Measurements from ENCODE around the gene CYP46A1. TPM values are rescaled to one million over a fixed set of nuclear protein-coding genes. Genes with fewer than 3 reads are reported as not detected.

CYP46A1 gene
- total RNA-seq, 1 donor from 2014 or later = 1.1 TPM

DNA sequence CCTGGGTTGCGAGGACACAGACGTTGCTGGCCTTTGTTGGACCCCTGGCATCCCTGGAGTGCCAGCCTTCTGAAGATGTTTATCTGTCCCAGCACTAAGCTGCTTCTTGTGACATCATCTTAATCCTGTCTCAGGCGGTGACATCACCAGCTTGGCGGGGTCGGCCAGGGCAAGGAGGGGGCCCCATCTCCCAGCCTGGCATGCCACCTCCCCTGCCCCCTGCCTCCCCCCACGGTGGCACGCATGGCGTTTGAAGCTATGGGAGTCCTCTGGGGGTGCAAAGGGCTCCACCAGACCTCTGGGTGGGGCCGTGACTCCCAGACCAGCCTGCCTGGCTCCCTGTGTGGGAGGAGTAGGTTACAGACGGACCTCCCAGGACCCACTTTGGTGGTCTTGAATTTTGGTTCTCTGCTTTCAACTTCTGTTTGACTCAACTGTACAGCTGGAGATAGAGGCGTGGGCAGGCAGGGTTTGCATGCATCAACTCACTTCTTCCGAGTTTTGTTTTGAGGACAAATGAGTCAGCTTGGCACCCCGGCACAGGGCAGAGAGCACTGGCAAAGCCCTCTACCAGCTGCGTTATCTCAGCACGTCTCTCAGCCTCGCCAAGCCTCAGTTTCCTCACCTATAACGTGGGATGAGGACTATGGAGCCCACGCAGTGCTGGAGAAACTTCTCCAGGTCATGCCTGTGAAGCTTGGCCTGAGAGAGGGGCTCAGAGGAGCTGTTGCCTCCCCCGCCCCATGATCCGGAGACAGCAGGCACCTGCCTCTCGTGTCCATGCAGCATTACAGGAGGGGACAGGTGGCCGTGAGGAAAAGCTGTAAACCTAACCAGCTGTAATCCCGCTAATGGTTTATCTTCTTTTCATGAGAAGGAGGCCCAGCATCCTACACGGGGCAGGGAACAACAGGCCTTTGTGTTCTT is 70.3 kb downstream of the CYP46A1 start:
- peak overlapping the region; percentile 63 for H3K27ac ChIP-seq
- H3K4me2 ChIP-seq = peak overlapping the region; percentile 64
- peak; percentile 64 for DNase-seq (ENCODE audit: low spot score)
- no peaks in the 10 kb centered on the region for H3K9me3 ChIP-seq (ENCODE audit: low read depth)
- H3K36me3 ChIP-seq = no peaks in the 10 kb centered on the region
- no peak overlapping the region for H3K4me3 Mint-ChIP-seq
- H3F3A ChIP-seq (ENCODE audit: low read depth) = peaks cover 23% of the 10 kb centered on the region
- H3K4me1 ChIP-seq = peaks cover 22% of the 10 kb centered on the region
- H3K4me3 ChIP-seq = no peak overlapping the region
- peaks cover 19% of the 10 kb centered on the region for H3K27me3 Mint-ChIP-seq (ENCODE audit: insufficient read depth, low read depth)
- no peaks in the 10 kb centered on the region for H4K20me1 ChIP-seq (ENCODE audit: low read depth)
- H3K36me3 Mint-ChIP-seq = no peaks in the 10 kb centered on the region
- no peak overlapping the region for H2AFZ ChIP-seq (replicated peaks)
- no peaks in the 10 kb centered on the region for H3K9me3 Mint-ChIP-seq
- H3K9ac ChIP-seq = no peak overlapping the region
- no peaks in the 10 kb centered on the region for H3K79me2 ChIP-seq (ENCODE audit: low read depth)
- H3K27ac Mint-ChIP-seq = no peak overlapping the region
- H3K27me3 ChIP-seq = no peaks in the 10 kb centered on the region
- TF ChIP-seq, protein P1, sequence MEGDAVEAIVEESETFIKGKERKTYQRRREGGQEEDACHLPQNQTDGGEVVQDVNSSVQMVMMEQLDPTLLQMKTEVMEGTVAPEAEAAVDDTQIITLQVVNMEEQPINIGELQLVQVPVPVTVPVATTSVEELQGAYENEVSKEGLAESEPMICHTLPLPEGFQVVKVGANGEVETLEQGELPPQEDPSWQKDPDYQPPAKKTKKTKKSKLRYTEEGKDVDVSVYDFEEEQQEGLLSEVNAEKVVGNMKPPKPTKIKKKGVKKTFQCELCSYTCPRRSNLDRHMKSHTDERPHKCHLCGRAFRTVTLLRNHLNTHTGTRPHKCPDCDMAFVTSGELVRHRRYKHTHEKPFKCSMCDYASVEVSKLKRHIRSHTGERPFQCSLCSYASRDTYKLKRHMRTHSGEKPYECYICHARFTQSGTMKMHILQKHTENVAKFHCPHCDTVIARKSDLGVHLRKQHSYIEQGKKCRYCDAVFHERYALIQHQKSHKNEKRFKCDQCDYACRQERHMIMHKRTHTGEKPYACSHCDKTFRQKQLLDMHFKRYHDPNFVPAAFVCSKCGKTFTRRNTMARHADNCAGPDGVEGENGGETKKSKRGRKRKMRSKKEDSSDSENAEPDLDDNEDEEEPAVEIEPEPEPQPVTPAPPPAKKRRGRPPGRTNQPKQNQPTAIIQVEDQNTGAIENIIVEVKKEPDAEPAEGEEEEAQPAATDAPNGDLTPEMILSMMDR (IDR thresholded peaks at IDR 0.05) = no peak
- TF ChIP-seq EZH2 (IDR thresholded peaks at IDR 0.05) (no peak), EZH2phosphoT487 (IDR thresholded peaks at IDR 0.05) (no peak)
- H3K4me1 Mint-ChIP-seq = peaks cover 41% of the 10 kb centered on the region

DNA sequence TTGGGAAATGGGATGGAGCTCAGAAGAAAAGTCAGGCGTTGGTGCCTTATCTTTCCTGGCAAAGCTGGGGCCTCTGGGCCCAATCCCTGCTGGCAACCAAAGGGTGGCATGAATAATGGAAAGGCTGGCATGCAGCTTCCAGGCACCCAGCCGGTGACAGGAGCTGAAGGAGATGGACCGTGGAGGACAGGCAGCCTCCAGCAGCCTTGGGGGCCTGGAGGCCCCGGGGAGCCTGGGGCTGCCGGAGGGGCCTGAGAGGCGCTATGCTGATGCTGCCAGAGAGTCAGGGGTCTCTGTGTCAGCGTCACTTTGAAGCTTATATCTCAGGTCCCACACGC is 70.9 kb downstream of the CYP46A1 start:
- no peak overlapping the region for H3K4me3 ChIP-seq
- DNase-seq (ENCODE audit: low spot score) = no peak
- no peaks in the 10 kb centered on the region for H3K9me3 ChIP-seq (ENCODE audit: low read depth)
- no peak overlapping the region for H2AFZ ChIP-seq (replicated peaks)
- peaks cover 22% of the 10 kb centered on the region for H3K4me1 ChIP-seq
- no peak overlapping the region for H3K4me3 Mint-ChIP-seq
- no peaks in the 10 kb centered on the region for H3K36me3 Mint-ChIP-seq
- no peaks in the 10 kb centered on the region for H3K9me3 Mint-ChIP-seq
- peak overlapping the region; percentile 64 for H3K4me2 ChIP-seq
- peaks cover 42% of the 10 kb centered on the region for H3K4me1 Mint-ChIP-seq
- peak overlapping the region; percentile 63 for H3K27ac ChIP-seq
- no peak for TF ChIP-seq EZH2 (IDR thresholded peaks at IDR 0.05)
- TF ChIP-seq, protein P1 (IDR thresholded peaks at IDR 0.05) = no peak
- TF ChIP-seq EZH2phosphoT487 (IDR thresholded peaks at IDR 0.05) = no peak
- H3K27ac Mint-ChIP-seq = no peak overlapping the region
- H4K20me1 ChIP-seq (ENCODE audit: low read depth) = no peaks in the 10 kb centered on the region
- no peaks in the 10 kb centered on the region for H3K79me2 ChIP-seq (ENCODE audit: low read depth)
- no peaks in the 10 kb centered on the region for H3K36me3 ChIP-seq
- H3K27me3 ChIP-seq = no peaks in the 10 kb centered on the region
- no peak overlapping the region for H3K9ac ChIP-seq
- H3K27me3 Mint-ChIP-seq (ENCODE audit: insufficient read depth, low read depth) = peaks cover 15% of the 10 kb centered on the region
- peaks cover 25% of the 10 kb centered on the region for H3F3A ChIP-seq (ENCODE audit: low read depth)

DNA sequence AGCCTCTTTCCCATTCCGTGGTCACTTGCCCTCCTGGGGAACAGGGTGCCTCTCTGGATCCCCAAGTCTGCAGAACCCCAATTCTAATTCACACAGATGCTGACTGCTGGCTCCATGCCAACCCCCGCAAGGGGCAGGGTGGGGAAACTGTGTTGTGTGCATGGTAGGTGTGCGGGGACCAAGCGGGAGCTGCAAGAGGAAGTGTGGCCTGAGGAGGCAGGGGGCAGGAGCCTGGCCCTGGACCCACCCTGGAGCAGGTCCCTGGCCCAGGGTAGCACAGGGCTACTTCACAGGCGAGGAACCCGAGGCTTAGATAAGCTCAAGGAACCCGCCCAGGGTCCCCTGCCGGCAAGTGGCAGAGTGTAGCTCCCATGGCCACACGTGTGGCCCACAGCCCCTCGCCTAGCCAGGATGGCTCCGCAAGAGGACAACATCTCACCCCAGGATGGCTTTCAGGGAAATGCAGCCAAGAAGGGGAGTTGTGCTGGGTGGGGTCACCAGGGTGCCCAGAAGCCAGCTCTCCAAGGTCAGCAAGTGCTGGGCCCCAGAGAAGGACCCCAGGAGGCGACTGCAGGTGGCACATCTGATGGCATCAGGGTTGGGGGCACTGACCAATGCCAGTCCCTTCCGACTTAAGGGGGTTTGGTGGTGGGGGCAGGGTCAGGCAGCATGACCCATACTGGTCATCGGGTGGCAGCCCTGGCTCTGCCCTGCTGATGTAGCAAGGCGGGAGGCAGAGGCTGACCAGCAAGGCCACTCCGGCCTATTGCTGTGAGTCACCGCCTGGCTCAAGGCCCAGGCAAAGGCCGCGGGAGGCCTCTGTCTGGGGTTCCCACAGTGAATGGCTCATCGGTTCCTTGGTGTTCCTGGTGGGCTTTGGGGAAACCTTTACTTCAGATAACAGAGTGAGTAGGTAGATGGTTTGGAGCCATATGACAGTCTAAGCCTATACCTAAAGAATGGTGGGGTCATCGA is 71.8 kb downstream of the CYP46A1 start:
- no peak overlapping the region for H3K4me3 ChIP-seq
- no peaks in the 10 kb centered on the region for H4K20me1 ChIP-seq (ENCODE audit: low read depth)
- H3K27me3 Mint-ChIP-seq (ENCODE audit: insufficient read depth, low read depth) = peaks cover 11% of the 10 kb centered on the region
- no peak for DNase-seq (ENCODE audit: low spot score)
- H3K27ac ChIP-seq = no peak overlapping the region
- H3K36me3 Mint-ChIP-seq = no peaks in the 10 kb centered on the region
- no peak overlapping the region for H3K9ac ChIP-seq
- H2AFZ ChIP-seq (replicated peaks) = no peak overlapping the region
- no peak overlapping the region for H3K4me3 Mint-ChIP-seq
- no peaks in the 10 kb centered on the region for H3K9me3 ChIP-seq (ENCODE audit: low read depth)
- no peak overlapping the region for H3K27ac Mint-ChIP-seq
- H3K4me1 Mint-ChIP-seq = peaks cover 48% of the 10 kb centered on the region
- no peaks in the 10 kb centered on the region for H3K36me3 ChIP-seq
- peaks cover 22% of the 10 kb centered on the region for H3K4me1 ChIP-seq
- no peak overlapping the region for H3K4me2 ChIP-seq
- TF ChIP-seq, protein P1 (IDR thresholded peaks at IDR 0.05) = no peak
- TF ChIP-seq EZH2phosphoT487 (IDR thresholded peaks at IDR 0.05) = no peak
- no peak for TF ChIP-seq EZH2 (IDR thresholded peaks at IDR 0.05)
- peaks cover 25% of the 10 kb centered on the region for H3F3A ChIP-seq (ENCODE audit: low read depth)
- H3K79me2 ChIP-seq (ENCODE audit: low read depth) = no peaks in the 10 kb centered on the region
- H3K27me3 ChIP-seq = no peaks in the 10 kb centered on the region
- no peaks in the 10 kb centered on the region for H3K9me3 Mint-ChIP-seq

Measured in neural progenitor cell (in vitro differentiated cells).